GM12878 (cell line): ENCODE data around the gene GARIN3. TPM values are rescaled to one million over a fixed set of nuclear protein-coding genes. Genes with fewer than 3 reads are reported as not detected.

Source experiments
- BACH1 ChIP-seq: fragments of 450-650 bp; IDR thresholded peaks from 2 replicates; pipeline ENCODE4 v1.6.1; 2017; ENCODE audit warnings: mild to moderate bottlenecking, borderline replicate concordance
- CBX5 ChIP-seq: sonication (generic); IDR thresholded peaks from 2 replicates; pipeline ENCODE4 v1.6.1; 2016; ENCODE audit warnings: low read depth, moderate library complexity, mild to moderate bottlenecking, inconsistent platforms
- CREM ChIP-seq: IDR thresholded peaks from 2 replicates; pipeline ENCODE4 v1.6.1; 2014; ENCODE audit warnings: antibody characterized with exemption, low read depth
- DPF2 ChIP-seq: fragments of 450-650 bp; IDR thresholded peaks from 2 replicates; pipeline ENCODE4 v1.6.1; 2017; ENCODE audit warnings: mild to moderate bottlenecking
- GABPA ChIP-seq: IDR thresholded peaks from 2 replicates; pipeline ENCODE4 v1.6.1; 2014; ENCODE audit warnings: antibody characterized with exemption, low read depth, mild to moderate bottlenecking, inconsistent platforms
- HCFC1 ChIP-seq: fragments of 150-350 bp; IDR thresholded peaks from 2 replicates; pipeline ENCODE4 v1.6.1; 2014; ENCODE audit warnings: low read length
- IKZF2 ChIP-seq, 2 experiments: fragments of 450-650 bp; IDR thresholded peaks; 2 replicates each; pipeline ENCODE4 v1.6.1; 2017; ENCODE audit warnings: mild to moderate bottlenecking in 2 of 2, moderate library complexity in 2 of 2
- IRF4 ChIP-seq: IDR thresholded peaks from 2 replicates; pipeline ENCODE4 v1.6.1; 2011; ENCODE audit warnings: low read depth, low read length
- KAT2A ChIP-seq: conservative IDR thresholded peaks from 2 replicates; pipeline ENCODE4 v1.6.1; 2011; ENCODE audit warnings: low read depth, low read length; ENCODE audit not compliant: control insufficient read depth
- LARP7 ChIP-seq: fragments of 450-650 bp; IDR thresholded peaks from 2 replicates; pipeline ENCODE4 v1.6.1; 2017; ENCODE audit warnings: mild to moderate bottlenecking
- MTA3 ChIP-seq: IDR thresholded peaks from 2 replicates; pipeline ENCODE4 v1.6.1; 2012; ENCODE audit warnings: low read length, inconsistent platforms, borderline replicate concordance
- RCOR1 ChIP-seq: conservative IDR thresholded peaks from 2 replicates; pipeline ENCODE4 v1.6.1; 2012; ENCODE audit warnings: low read depth, low read length, improper control_type of control experiment
- SRF ChIP-seq, 2 experiments: IDR thresholded peaks; 2 replicates each; pipeline ENCODE4 v1.6.1; 2011; ENCODE audit warnings: low read depth in 2 of 2, low read length in 2 of 2, mild to moderate bottlenecking in 1 of 2, moderate library complexity in 1 of 2
- ZNF384 ChIP-seq: IDR thresholded peaks from 2 replicates; pipeline ENCODE4 v1.6.1; 2012; ENCODE audit warnings: low read depth, mild to moderate bottlenecking, low read length, improper control_type of control experiment, borderline replicate concordance
- ZSCAN29 ChIP-seq: fragments of 450-650 bp; IDR thresholded peaks from 2 replicates; pipeline ENCODE4 v1.6.1; 2017; ENCODE audit warnings: mild to moderate bottlenecking, moderate library complexity
- polyA plus RNA-seq, 11 experiments: library from polyadenylated mRNA; depleted of rRNA in 4 of 11; unstranded in 6 of 11; stranded (reverse) in 5 of 11; fragments of >200 nt; fragmentation: Nextera tagmentation in 4 of 11; fragmentation: Illumina TruSeq in 1 of 11; extraction: Ambion mirVana in 4 of 11; extraction: Trizol in 1 of 11; gene quantifications; 1 replicate in 1 of 11; 2 replicates in 10 of 11; pipeline versions ENCODE4 v1.2.1 to v1.2.3, GENCODE V29; 2011 to 2016; ENCODE audit warnings: inconsistent platforms in 2 of 11, missing spikeins in 2 of 11, low read depth in 1 of 11
- total RNA-seq, 4 experiments: library from RNA; depleted of rRNA in 3 of 4; stranded (reverse); fragments of >200 nt in 3 of 4; fragmentation: Illumina TruSeq in 1 of 4; extraction: Trizol in 1 of 4; gene quantifications; 2 replicates each; pipeline versions ENCODE4 v1.2.1 to v1.2.3, GENCODE V29; 2013 to 2021
- TF ChIP-seq, protein P1 (sequence below): IDR thresholded peaks from 2 replicates; pipeline ENCODE4 v1.6.1; 2012; ENCODE audit warnings: mild to moderate bottlenecking, low read depth, low read length
- TF ChIP-seq, protein P2 (sequence below): IDR thresholded peaks from 2 replicates; pipeline ENCODE4 v1.6.1; 2012; ENCODE audit warnings: low read depth, low read length, improper control_type of control experiment
- TF ChIP-seq, protein P3 (sequence below): fragments of 450-650 bp; IDR thresholded peaks from 2 replicates; pipeline ENCODE4 v1.6.1; 2017; ENCODE audit warnings: mild to moderate bottlenecking, moderate library complexity
- TF ChIP-seq, protein P4 (sequence below): IDR thresholded peaks from 2 replicates; pipeline ENCODE4 v1.6.1; 2012; ENCODE audit warnings: low read length, inconsistent platforms

The GARIN3 gene
- total and polyA plus RNA-seq, 10 of the 15 experiments (the other 5 are each of a cell fraction or from before 2014, with no cell fraction given): 0.15 TPM; not detected in 9

DNA sequence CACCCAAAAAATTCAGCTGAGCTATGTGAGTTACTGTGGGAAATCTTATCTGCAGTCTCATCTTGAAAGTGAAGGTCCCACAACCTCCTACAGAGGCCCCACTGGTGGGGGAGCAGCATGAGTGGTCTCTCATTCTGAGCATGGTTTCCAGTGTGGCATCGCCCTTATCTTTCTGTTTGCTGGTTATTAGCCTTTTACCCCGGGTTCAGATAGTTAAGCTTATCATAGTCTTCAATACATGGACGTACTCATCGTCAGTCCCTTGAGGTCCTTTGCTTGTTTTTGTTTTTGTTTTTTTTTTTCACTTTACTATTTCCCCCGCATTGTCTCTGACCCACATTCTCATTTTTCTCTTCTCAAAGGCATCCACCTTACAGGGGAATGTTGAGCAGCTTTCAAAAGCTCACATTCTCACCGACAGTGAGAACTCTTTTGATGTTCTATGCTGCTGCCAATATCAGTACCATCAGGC lies 49.5 kb downstream of the GARIN3 start (continued):
- TF ChIP-seq, protein P1, sequence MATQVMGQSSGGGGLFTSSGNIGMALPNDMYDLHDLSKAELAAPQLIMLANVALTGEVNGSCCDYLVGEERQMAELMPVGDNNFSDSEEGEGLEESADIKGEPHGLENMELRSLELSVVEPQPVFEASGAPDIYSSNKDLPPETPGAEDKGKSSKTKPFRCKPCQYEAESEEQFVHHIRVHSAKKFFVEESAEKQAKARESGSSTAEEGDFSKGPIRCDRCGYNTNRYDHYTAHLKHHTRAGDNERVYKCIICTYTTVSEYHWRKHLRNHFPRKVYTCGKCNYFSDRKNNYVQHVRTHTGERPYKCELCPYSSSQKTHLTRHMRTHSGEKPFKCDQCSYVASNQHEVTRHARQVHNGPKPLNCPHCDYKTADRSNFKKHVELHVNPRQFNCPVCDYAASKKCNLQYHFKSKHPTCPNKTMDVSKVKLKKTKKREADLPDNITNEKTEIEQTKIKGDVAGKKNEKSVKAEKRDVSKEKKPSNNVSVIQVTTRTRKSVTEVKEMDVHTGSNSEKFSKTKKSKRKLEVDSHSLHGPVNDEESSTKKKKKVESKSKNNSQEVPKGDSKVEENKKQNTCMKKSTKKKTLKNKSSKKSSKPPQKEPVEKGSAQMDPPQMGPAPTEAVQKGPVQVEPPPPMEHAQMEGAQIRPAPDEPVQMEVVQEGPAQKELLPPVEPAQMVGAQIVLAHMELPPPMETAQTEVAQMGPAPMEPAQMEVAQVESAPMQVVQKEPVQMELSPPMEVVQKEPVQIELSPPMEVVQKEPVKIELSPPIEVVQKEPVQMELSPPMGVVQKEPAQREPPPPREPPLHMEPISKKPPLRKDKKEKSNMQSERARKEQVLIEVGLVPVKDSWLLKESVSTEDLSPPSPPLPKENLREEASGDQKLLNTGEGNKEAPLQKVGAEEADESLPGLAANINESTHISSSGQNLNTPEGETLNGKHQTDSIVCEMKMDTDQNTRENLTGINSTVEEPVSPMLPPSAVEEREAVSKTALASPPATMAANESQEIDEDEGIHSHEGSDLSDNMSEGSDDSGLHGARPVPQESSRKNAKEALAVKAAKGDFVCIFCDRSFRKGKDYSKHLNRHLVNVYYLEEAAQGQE: no peak
- TF ChIP-seq HCFC1 (no peak), GABPA (no peak), DPF2 (peak; percentile 60), CREM (peak; percentile 47; the same call in 1 of the 2 replicates), RCOR1 (no peak), MTA3 (no peak; the same call in 1 of the 2 replicates), ZSCAN29 (no peak), IKZF2 (IDR thresholded peaks at IDR 0.05) (peak; percentile 38 to 66; a peak in 3 of 4 replicates), SRF (IDR thresholded peaks at IDR 0.05; ENCODE audit: low read depth in 2 of 2, low read length in 2 of 2) (0 out of 4 replicates have a peak, but pooled peaks of 1 of the 2 experiments have one; percentile 40), KAT2A (no peak), ZNF384 (no peak), IRF4 (peak; percentile 92), LARP7 (no peak), CBX5 (0 out of 2 replicates have a peak, but pooled peaks have one; percentile 49), BACH1 (no peak)
- TF ChIP-seq, protein P2, sequence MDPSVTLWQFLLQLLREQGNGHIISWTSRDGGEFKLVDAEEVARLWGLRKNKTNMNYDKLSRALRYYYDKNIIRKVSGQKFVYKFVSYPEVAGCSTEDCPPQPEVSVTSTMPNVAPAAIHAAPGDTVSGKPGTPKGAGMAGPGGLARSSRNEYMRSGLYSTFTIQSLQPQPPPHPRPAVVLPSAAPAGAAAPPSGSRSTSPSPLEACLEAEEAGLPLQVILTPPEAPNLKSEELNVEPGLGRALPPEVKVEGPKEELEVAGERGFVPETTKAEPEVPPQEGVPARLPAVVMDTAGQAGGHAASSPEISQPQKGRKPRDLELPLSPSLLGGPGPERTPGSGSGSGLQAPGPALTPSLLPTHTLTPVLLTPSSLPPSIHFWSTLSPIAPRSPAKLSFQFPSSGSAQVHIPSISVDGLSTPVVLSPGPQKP: no peak
- TF ChIP-seq, protein P3, sequence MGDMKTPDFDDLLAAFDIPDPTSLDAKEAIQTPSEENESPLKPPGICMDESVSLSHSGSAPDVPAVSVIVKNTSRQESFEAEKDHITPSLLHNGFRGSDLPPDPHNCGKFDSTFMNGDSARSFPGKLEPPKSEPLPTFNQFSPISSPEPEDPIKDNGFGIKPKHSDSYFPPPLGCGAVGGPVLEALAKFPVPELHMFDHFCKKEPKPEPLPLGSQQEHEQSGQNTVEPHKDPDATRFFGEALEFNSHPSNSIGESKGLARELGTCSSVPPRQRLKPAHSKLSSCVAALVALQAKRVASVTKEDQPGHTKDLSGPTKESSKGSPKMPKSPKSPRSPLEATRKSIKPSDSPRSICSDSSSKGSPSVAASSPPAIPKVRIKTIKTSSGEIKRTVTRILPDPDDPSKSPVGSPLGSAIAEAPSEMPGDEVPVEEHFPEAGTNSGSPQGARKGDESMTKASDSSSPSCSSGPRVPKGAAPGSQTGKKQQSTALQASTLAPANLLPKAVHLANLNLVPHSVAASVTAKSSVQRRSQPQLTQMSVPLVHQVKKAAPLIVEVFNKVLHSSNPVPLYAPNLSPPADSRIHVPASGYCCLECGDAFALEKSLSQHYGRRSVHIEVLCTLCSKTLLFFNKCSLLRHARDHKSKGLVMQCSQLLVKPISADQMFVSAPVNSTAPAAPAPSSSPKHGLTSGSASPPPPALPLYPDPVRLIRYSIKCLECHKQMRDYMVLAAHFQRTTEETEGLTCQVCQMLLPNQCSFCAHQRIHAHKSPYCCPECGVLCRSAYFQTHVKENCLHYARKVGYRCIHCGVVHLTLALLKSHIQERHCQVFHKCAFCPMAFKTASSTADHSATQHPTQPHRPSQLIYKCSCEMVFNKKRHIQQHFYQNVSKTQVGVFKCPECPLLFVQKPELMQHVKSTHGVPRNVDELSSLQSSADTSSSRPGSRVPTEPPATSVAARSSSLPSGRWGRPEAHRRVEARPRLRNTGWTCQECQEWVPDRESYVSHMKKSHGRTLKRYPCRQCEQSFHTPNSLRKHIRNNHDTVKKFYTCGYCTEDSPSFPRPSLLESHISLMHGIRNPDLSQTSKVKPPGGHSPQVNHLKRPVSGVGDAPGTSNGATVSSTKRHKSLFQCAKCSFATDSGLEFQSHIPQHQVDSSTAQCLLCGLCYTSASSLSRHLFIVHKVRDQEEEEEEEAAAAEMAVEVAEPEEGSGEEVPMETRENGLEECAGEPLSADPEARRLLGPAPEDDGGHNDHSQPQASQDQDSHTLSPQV: no peak
- TF ChIP-seq, protein P4, sequence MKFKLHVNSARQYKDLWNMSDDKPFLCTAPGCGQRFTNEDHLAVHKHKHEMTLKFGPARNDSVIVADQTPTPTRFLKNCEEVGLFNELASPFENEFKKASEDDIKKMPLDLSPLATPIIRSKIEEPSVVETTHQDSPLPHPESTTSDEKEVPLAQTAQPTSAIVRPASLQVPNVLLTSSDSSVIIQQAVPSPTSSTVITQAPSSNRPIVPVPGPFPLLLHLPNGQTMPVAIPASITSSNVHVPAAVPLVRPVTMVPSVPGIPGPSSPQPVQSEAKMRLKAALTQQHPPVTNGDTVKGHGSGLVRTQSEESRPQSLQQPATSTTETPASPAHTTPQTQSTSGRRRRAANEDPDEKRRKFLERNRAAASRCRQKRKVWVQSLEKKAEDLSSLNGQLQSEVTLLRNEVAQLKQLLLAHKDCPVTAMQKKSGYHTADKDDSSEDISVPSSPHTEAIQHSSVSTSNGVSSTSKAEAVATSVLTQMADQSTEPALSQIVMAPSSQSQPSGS: peak; percentile 75
